ENCODE results near the gene PALLD.

The PALLD gene

DNA sequence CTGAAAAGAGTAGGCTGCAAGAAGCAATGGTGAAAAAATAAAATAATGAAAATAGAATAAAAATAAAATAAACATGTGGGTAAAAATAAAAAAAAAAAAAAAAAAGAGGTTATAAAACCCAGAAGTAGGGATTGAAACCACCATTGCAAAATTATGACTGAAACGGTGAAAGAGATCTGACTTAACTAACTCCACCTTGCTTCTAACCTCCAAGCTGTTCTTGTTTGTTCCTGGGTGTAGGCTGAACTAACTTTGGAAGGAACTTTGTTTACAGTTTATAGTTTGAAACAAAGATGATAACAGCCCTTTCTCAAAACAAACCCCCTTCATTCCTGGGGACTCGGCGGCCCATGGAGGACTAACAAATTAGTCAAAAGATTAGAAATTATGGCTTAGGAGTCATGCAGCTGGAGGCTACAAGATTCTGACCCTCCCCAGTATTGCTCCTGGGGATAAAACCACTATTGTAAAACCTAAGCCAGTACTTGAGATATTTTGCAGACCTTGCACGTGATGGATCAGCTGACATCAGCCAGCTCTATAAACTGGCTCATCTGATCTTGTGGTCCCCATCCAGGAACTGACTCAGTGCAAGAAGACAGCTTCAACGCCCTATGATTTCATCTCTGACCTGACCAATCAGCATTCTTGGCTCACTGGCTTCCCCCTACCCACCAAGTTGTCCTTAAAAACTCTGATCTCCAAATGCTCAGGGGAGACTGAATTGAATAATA is 47.0 kb upstream of the PALLD start (continued):
- TF ChIP-seq ZNF529 (tag by site-specific recombination; IDR thresholded peaks at IDR 0.05; ENCODE audit: insufficient replicate concordance) (no peak), ZNF202 (tag by site-specific recombination; IDR thresholded peaks at IDR 0.05; ENCODE audit: borderline replicate concordance) (no peak), YY2 (tag by site-specific recombination; IDR thresholded peaks at IDR 0.05) (no peak), YY1 (tag by site-specific recombination; IDR thresholded peaks at IDR 0.05) (no peak), ZBTB21 (tag by site-specific recombination; IDR thresholded peaks at IDR 0.05) (peak; percentile 49; the same call in 1 of the 2 replicates), WT1 (tag by site-specific recombination; IDR thresholded peaks at IDR 0.05) (peak; percentile 56; the same call in 1 of the 2 replicates), MEIS1 (CRISPR knock-in tag; IDR thresholded peaks at IDR 0.05; ENCODE audit: borderline replicate concordance) (no peak), SETDB1 (IDR thresholded peaks at IDR 0.05; ENCODE audit: insufficient read length, low read length) (peak; percentile 34), ZNF121 (tag by site-specific recombination; IDR thresholded peaks at IDR 0.05) (no peak), ZNF707 (tag by site-specific recombination; IDR thresholded peaks at IDR 0.05) (no peak), ZNF132 (tag by site-specific recombination; IDR thresholded peaks at IDR 0.05; ENCODE audit: borderline replicate concordance) (no peak)
- TF ChIP-seq, protein P1, sequence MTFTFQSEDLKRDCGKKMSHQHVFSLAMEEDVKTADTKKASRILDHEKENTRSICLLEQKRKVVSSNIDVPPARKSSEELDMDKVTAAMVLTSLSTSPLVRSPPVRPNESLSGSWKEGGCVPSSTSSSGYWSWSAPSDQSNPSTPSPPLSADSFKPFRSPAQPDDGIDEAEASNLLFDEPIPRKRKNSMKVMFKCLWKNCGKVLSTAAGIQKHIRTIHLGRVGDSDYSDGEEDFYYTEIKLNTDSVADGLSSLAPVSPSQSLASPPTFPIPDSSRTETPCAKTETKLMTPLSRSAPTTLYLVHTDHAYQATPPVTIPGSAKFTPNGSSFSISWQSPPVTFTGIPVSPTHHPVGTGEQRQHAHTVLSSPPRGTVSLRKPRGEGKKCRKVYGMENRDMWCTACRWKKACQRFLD (tag by site-specific recombination; IDR thresholded peaks at IDR 0.05): no peak
- TF ChIP-seq, protein P2, sequence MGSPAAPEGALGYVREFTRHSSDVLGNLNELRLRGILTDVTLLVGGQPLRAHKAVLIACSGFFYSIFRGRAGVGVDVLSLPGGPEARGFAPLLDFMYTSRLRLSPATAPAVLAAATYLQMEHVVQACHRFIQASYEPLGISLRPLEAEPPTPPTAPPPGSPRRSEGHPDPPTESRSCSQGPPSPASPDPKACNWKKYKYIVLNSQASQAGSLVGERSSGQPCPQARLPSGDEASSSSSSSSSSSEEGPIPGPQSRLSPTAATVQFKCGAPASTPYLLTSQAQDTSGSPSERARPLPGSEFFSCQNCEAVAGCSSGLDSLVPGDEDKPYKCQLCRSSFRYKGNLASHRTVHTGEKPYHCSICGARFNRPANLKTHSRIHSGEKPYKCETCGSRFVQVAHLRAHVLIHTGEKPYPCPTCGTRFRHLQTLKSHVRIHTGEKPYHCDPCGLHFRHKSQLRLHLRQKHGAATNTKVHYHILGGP (tag by site-specific recombination; IDR thresholded peaks at IDR 0.05): 0 out of 2 replicates have a peak, but pooled peaks have one; percentile 8

DNA sequence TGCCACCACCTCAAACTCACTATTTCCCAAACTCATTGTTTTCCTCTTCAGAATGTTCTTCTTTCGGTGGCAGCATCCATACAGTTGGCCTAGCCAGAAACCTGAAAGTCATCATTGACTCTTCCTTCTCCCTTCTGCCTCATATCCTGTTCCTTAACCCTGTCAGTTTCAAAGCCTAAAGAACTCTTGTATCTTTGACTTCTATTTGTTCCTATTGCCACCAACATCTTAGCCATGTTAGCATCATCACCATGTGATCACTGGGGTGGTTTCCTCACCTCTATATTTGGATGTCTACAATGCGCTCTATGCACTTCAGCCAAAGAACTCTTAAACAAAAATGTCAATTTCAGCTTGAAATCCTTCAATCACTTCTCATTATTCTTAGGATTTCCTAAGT is 45.5 kb upstream of the PALLD start:
- ChIA-PET CTCF (interaction anchor here (0.7 kb wide), 1 partner anchor 470 kb away, joined by 3 read pairs; no protein-coding TSS in a partner anchor), POLR2A (interaction anchor here (1.0 to 2.3 kb wide), 2 partner anchors 11 to 29 kb away, joined by 4 to 5 read pairs; partner anchors contain the start of gene DDX60L)
- Histone ChIP-seq H3K27ac (ENCODE audit: extremely low read depth, low read depth, low read length) (no peak overlapping the region; the same call in 1 of the 2 replicates), H3K4me3 (ENCODE audit: low read depth, low read length) (no peak overlapping the region), H3K4me1 (ENCODE audit: control insufficient read depth, insufficient read depth, low read length) (peaks cover 12% of the 10 kb centered on the region; the same call in 1 of the 2 replicates), H3K9me3 (ENCODE audit: control insufficient read depth, insufficient read depth, low read depth, low read length) (no peaks in the 10 kb centered on the region), H3K36me3 (ENCODE audit: control insufficient read depth in 2 of 2, insufficient read depth in 1 of 2, low read length in 2 of 2) (no peaks in the 10 kb centered on the region)
- TF ChIP-seq ZNF354C (tag by site-specific recombination; IDR thresholded peaks at IDR 0.05; ENCODE audit: borderline replicate concordance, low read depth): no peak
- no peak for TF ChIP-seq ZNF266 (tag by site-specific recombination; IDR thresholded peaks at IDR 0.05; ENCODE audit: low read depth)
- TF ChIP-seq OVOL3 (tag by site-specific recombination; IDR thresholded peaks at IDR 0.05): no peak
- TF ChIP-seq ZNF24 (tag by site-specific recombination; IDR thresholded peaks at IDR 0.05): no peak
- no peak for TF ChIP-seq ZNF121 (tag by site-specific recombination; IDR thresholded peaks at IDR 0.05)
- TF ChIP-seq ZNF114 (tag by site-specific recombination; IDR thresholded peaks at IDR 0.05): no peak
- no peak for TF ChIP-seq SP7 (tag by site-specific recombination; IDR thresholded peaks at IDR 0.05)
- TF ChIP-seq ZNF366 (tag by site-specific recombination; conservative IDR thresholded peaks at IDR 0.05): no peak
- no peak for TF ChIP-seq ZNF629 (tag by site-specific recombination; IDR thresholded peaks at IDR 0.05)
- TF ChIP-seq ZNF776 (tag by site-specific recombination; IDR thresholded peaks at IDR 0.05; ENCODE audit: borderline replicate concordance): no peak
- no peak for TF ChIP-seq ZNF549 (tag by site-specific recombination; IDR thresholded peaks at IDR 0.05)
- no peak for TF ChIP-seq ZNF138 (tag by site-specific recombination; IDR thresholded peaks at IDR 0.05; ENCODE audit: borderline replicate concordance)
- TF ChIP-seq SCRT2 (tag by site-specific recombination; IDR thresholded peaks at IDR 0.05): no peak
- TF ChIP-seq, protein P3, sequence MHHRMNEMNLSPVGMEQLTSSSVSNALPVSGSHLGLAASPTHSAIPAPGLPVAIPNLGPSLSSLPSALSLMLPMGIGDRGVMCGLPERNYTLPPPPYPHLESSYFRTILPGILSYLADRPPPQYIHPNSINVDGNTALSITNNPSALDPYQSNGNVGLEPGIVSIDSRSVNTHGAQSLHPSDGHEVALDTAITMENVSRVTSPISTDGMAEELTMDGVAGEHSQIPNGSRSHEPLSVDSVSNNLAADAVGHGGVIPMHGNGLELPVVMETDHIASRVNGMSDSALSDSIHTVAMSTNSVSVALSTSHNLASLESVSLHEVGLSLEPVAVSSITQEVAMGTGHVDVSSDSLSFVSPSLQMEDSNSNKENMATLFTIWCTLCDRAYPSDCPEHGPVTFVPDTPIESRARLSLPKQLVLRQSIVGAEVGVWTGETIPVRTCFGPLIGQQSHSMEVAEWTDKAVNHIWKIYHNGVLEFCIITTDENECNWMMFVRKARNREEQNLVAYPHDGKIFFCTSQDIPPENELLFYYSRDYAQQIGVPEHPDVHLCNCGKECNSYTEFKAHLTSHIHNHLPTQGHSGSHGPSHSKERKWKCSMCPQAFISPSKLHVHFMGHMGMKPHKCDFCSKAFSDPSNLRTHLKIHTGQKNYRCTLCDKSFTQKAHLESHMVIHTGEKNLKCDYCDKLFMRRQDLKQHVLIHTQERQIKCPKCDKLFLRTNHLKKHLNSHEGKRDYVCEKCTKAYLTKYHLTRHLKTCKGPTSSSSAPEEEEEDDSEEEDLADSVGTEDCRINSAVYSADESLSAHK (tag by site-specific recombination; IDR thresholded peaks at IDR 0.05): no peak
- TF ChIP-seq ZNF837 (tag by site-specific recombination; IDR thresholded peaks at IDR 0.05): no peak
- no peak for TF ChIP-seq ZNF843 (tag by site-specific recombination; IDR thresholded peaks at IDR 0.05)
- no peak for TF ChIP-seq ZSCAN23 (tag by site-specific recombination; IDR thresholded peaks at IDR 0.05)
- TF ChIP-seq, protein P4, sequence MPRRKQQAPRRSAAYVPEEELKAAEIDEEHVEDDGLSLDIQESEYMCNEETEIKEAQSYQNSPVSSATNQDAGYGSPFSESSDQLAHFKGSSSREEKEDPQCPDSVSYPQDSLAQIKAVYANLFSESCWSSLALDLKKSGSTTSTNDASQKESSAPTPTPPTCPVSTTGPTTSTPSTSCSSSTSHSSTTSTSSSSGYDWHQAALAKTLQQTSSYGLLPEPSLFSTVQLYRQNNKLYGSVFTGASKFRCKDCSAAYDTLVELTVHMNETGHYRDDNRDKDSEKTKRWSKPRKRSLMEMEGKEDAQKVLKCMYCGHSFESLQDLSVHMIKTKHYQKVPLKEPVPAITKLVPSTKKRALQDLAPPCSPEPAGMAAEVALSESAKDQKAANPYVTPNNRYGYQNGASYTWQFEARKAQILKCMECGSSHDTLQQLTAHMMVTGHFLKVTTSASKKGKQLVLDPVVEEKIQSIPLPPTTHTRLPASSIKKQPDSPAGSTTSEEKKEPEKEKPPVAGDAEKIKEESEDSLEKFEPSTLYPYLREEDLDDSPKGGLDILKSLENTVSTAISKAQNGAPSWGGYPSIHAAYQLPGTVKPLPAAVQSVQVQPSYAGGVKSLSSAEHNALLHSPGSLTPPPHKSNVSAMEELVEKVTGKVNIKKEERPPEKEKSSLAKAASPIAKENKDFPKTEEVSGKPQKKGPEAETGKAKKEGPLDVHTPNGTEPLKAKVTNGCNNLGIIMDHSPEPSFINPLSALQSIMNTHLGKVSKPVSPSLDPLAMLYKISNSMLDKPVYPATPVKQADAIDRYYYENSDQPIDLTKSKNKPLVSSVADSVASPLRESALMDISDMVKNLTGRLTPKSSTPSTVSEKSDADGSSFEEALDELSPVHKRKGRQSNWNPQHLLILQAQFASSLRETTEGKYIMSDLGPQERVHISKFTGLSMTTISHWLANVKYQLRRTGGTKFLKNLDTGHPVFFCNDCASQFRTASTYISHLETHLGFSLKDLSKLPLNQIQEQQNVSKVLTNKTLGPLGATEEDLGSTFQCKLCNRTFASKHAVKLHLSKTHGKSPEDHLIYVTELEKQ (tag by site-specific recombination; IDR thresholded peaks at IDR 0.05; ENCODE audit: borderline replicate concordance): no peak

Measured in HEK293 (cell line).